22Rv1 (cell line): ENCODE measurements around the gene ST7L.

ENCODE experiments used
- ZFX ChIP-seq: fragments of 450-650 bp; IDR thresholded peaks from 2 replicates; pipeline ENCODE4 v1.6.1; 2017; ENCODE audit warnings: antibody characterized with exemption, borderline replicate concordance
- TF ChIP-seq, protein P1 (sequence below): fragments of 450-650 bp; IDR thresholded peaks from 2 replicates; pipeline ENCODE4 v1.5.1; 2017; ENCODE audit warnings: mild to moderate bottlenecking

DNA sequence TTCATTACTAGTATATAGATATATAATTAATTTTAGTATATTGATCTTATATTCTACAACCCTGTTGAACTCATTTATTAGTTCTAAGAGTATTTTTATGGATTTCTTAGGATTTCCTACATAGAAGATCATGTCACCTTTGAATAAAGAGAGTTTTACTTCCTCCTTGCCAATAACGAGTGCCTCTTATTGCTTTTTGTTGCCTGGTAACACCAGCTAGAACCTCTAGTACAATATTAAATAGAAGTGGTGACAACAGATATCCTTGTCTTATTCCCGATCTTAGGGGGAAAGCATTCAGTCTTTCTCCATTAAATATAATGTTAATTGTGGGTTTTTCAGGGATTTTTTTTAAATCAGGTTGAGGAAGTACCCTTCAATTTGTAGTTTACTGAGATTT lies 69.4 kb downstream of the ST7L start:
- TF ChIP-seq, protein P1, sequence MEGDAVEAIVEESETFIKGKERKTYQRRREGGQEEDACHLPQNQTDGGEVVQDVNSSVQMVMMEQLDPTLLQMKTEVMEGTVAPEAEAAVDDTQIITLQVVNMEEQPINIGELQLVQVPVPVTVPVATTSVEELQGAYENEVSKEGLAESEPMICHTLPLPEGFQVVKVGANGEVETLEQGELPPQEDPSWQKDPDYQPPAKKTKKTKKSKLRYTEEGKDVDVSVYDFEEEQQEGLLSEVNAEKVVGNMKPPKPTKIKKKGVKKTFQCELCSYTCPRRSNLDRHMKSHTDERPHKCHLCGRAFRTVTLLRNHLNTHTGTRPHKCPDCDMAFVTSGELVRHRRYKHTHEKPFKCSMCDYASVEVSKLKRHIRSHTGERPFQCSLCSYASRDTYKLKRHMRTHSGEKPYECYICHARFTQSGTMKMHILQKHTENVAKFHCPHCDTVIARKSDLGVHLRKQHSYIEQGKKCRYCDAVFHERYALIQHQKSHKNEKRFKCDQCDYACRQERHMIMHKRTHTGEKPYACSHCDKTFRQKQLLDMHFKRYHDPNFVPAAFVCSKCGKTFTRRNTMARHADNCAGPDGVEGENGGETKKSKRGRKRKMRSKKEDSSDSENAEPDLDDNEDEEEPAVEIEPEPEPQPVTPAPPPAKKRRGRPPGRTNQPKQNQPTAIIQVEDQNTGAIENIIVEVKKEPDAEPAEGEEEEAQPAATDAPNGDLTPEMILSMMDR = no peak
- TF ChIP-seq ZFX = no peak
